SK-N-SH (cell line): ENCODE measurements around the gene SF3B5. TPM values are rescaled to one million over a fixed set of nuclear protein-coding genes. Genes with fewer than 3 reads are reported as not detected.

Experiments
- CTCF ChIA-PET: fragments of 300-600, 350-600 bp; formaldehyde crosslinking; extraction: SDS; loops from one replicate; lab custom pipeline; 2021; lab: Yijun Ruan, JAX
- POLR2A ChIA-PET: fragments of 350-600 bp; sonication (Branson Sonifier 250); formaldehyde crosslinking; extraction: SDS; loops from one replicate; lab custom pipeline; 2020; ENCODE audit warnings: antibody characterized with exemption, inconsistent platforms; lab: Yijun Ruan, JAX
- DNase-seq: peaks from one replicate; pipeline ENCODE4 v3.0.0; 2012
- H2AFZ ChIP-seq: fragments of 200-600 bp; sonication (generic); 2 replicates; pipeline ENCODE4 v1.8.1; 2016; ENCODE audit warnings: antibody characterized with exemption, mild to moderate bottlenecking, low read depth
- H3F3A ChIP-seq: fragments of 200-600 bp; sonication (generic); replicated peaks from 2 replicates; pipeline ENCODE3; 2016; ENCODE audit warnings: antibody characterized with exemption, mild to moderate bottlenecking; ENCODE audit not compliant: insufficient read depth
- H3K27ac ChIP-seq, 2 experiments: fragments of 200-500 bp in 1 of 2; fragments of 200-600 bp in 1 of 2; sonication (Bioruptor generic) in 1 of 2; sonication (generic), shearing (Covaris generic) in 1 of 2; 2 replicates each; pipeline versions ENCODE4 v1.5.1 to v1.6.1; 2014 to 2016; ENCODE audit warnings: low read depth in 2 of 2, inconsistent platforms in 1 of 2, low read length in 1 of 2, mild to moderate bottlenecking in 1 of 2, mixed read lengths in 1 of 2
- H3K27me3 ChIP-seq: fragments of 200-600 bp; sonication (generic), shearing (Covaris generic); 2 replicates; pipeline ENCODE4 v1.6.1; 2016; ENCODE audit warnings: mixed run types; ENCODE audit not compliant: insufficient read depth
- H3K36me3 ChIP-seq, 2 experiments: fragments of 200-500 bp in 1 of 2; fragments of 200-600 bp in 1 of 2; sonication (Bioruptor generic) in 1 of 2; sonication (generic) in 1 of 2; replicated peaks in 1 of 2; 2 replicates each; pipeline versions ENCODE3 to v1.5.1; 2014 to 2016; ENCODE audit warnings: low read length in 1 of 2, mild to moderate bottlenecking in 1 of 2; ENCODE audit not compliant: insufficient read depth in 2 of 2, control insufficient read depth in 1 of 2
- H3K4me1 ChIP-seq, 2 experiments: fragments of 200-500 bp in 1 of 2; fragments of 200-600 bp in 1 of 2; sonication (Bioruptor generic) in 1 of 2; sonication (generic), shearing (Covaris generic) in 1 of 2; 2 replicates each; pipeline versions ENCODE4 v1.5.1 to v1.6.1; 2014 to 2016; ENCODE audit warnings: low read depth in 1 of 2, low read length in 1 of 2, mixed run types in 1 of 2; ENCODE audit not compliant: insufficient read depth in 2 of 2, control insufficient read depth in 1 of 2
- H3K4me2 ChIP-seq: fragments of 200-600 bp; sonication (generic), shearing (Covaris generic); 2 replicates; pipeline ENCODE4 v1.6.1; 2017; ENCODE audit warnings: mixed run types
- H3K4me3 ChIP-seq, 2 experiments: fragments of 200-500 bp in 1 of 2; fragments of 200-600 bp in 1 of 2; sonication (Bioruptor generic) in 1 of 2; sonication (generic), shearing (Covaris generic) in 1 of 2; 2 replicates each; pipeline versions ENCODE4 v1.5.1 to v1.8.1; 2014 to 2016; ENCODE audit warnings: low read depth in 2 of 2, inconsistent platforms in 1 of 2, low read length in 1 of 2, mild to moderate bottlenecking in 1 of 2, mixed read lengths in 1 of 2, moderate library complexity in 1 of 2
- H3K79me2 ChIP-seq: fragments of 200-600 bp; sonication (generic); 2 replicates; pipeline ENCODE4 v1.8.1; 2017; ENCODE audit warnings: mild to moderate bottlenecking; ENCODE audit not compliant: insufficient read depth
- H3K9ac ChIP-seq: fragments of 200-600 bp; sonication (generic); 2 replicates; pipeline ENCODE4 v1.6.1; 2017; ENCODE audit warnings: mixed run types
- H3K9me2 ChIP-seq: fragments of 200-600 bp; sonication (generic); 2 replicates; pipeline ENCODE4 v1.6.1; 2017; ENCODE audit warnings: mixed run types
- H3K9me3 ChIP-seq: fragments of 200-600 bp; sonication (generic); 2 replicates; pipeline ENCODE4 v1.6.1; 2017; ENCODE audit warnings: mixed run types, mild to moderate bottlenecking, moderate library complexity
- H4K20me1 ChIP-seq: fragments of 200-600 bp; sonication (generic); 2 replicates; pipeline ENCODE4 v1.6.1; 2017; ENCODE audit warnings: mild to moderate bottlenecking, mixed run types; ENCODE audit not compliant: insufficient read depth
- CTCF ChIP-seq: fragments of 200-600 bp; sonication (generic); IDR thresholded peaks from 2 replicates; pipeline ENCODE4 v1.6.1; 2017; ENCODE audit warnings: antibody characterized with exemption, mild to moderate bottlenecking, moderate library complexity
- EP300 ChIP-seq, 2 experiments: IDR thresholded peaks; 2 replicates each; pipeline versions ENCODE4 v1.4.0 to v1.6.1; 2012; ENCODE audit warnings: borderline replicate concordance in 1 of 2, low read depth in 1 of 2, low read length in 1 of 2
- EZH2phosphoT487 ChIP-seq: fragments of 200-600 bp; sonication (generic); IDR thresholded peaks from 2 replicates; pipeline ENCODE4 v1.6.1; 2017; ENCODE audit warnings: low read depth, mixed run types, mild to moderate bottlenecking, antibody characterized with exemption, moderate library complexity, borderline replicate concordance
- GABPA ChIP-seq: IDR thresholded peaks from 2 replicates; pipeline ENCODE4 v1.4.0; 2012; ENCODE audit warnings: low read depth, mild to moderate bottlenecking
- JUND ChIP-seq: IDR thresholded peaks from 2 replicates; pipeline ENCODE4 v1.4.0; 2012
- MAX ChIP-seq: IDR thresholded peaks from 2 replicates; pipeline ENCODE4 v1.4.0; 2012; ENCODE audit warnings: low read depth
- POLR2AphosphoS5 ChIP-seq: IDR thresholded peaks from 2 replicates; pipeline ENCODE4 v1.6.1; 2012; ENCODE audit warnings: low read depth, low read length
- RAD21 ChIP-seq: IDR thresholded peaks from 2 replicates; pipeline ENCODE4 v1.6.1; 2012; ENCODE audit warnings: mild to moderate bottlenecking, low read length
- RFX5 ChIP-seq: IDR thresholded peaks from 2 replicates; pipeline ENCODE4 v1.6.1; 2012; ENCODE audit warnings: mild to moderate bottlenecking, improper control_type of control experiment, low read length
- SIN3A ChIP-seq: IDR thresholded peaks from 2 replicates; pipeline ENCODE4 v1.6.1; 2012; ENCODE audit warnings: low read depth, mild to moderate bottlenecking, low read length, moderate library complexity, borderline replicate concordance
- SMC3 ChIP-seq: IDR thresholded peaks from 2 replicates; pipeline ENCODE4 v1.6.1; 2012; ENCODE audit warnings: low read depth, low read length, improper control_type of control experiment
- TCF12 ChIP-seq: IDR thresholded peaks from 2 replicates; pipeline ENCODE4 v1.4.0; 2012
- TEAD4 ChIP-seq: IDR thresholded peaks from 2 replicates; pipeline ENCODE4 v1.4.0; 2012; ENCODE audit warnings: mild to moderate bottlenecking, borderline replicate concordance; ENCODE audit not compliant: insufficient read depth
- USF1 ChIP-seq: IDR thresholded peaks from 2 replicates; pipeline ENCODE4 v1.4.0; 2012; ENCODE audit warnings: low read depth, borderline replicate concordance
- ZBTB33 ChIP-seq: IDR thresholded peaks from 2 replicates; pipeline ENCODE4 v1.4.0; 2012; ENCODE audit warnings: low read depth, borderline replicate concordance
- WGBS: methylation state at CpG from one replicate; pipeline ENCODE4 v1.1.6; 2017; ENCODE audit warnings: low lambda C conversion rate; 5-methylcytosine and 5-hydroxymethylcytosine counted together
- polyA plus RNA-seq, 3 experiments: library from polyadenylated mRNA; depleted of rRNA; stranded (reverse); fragments of >200 nt; gene quantifications; 2 replicates each; pipeline ENCODE4 v1.2.3, GENCODE V29; 2012

SF3B5 gene
- polyA plus RNA-seq, 1 of the 3 experiments (the other 2 are of a cell fraction), result 316 TPM

- no peak overlapping the region for H3K9ac ChIP-seq
- H3K27ac ChIP-seq, result no peak overlapping the region
- ChIA-PET POLR2A (no interaction called here), CTCF (interaction anchor here (0.7 to 2.5 kb wide), 3 partner anchors 112 to 1610 kb away, joined by 3 to 17 read pairs (median 4); no protein-coding TSS in a partner anchor)
- H3K4me3 ChIP-seq, result no peak overlapping the region
- 25% methylated on average over 1 of the region's 1 CpG for WGBS
- no peaks in the 10 kb centered on the region for H3K79me2 ChIP-seq
- H3K9me3 ChIP-seq, result no peaks in the 10 kb centered on the region
- no peaks in the 10 kb centered on the region for H3K36me3 ChIP-seq
- DNase-seq, result no peak
- no peaks in the 10 kb centered on the region for H3K4me1 ChIP-seq
- H2AFZ ChIP-seq, result no peak overlapping the region
- no peaks in the 10 kb centered on the region for H4K20me1 ChIP-seq
- no peaks in the 10 kb centered on the region for H3F3A ChIP-seq
- no peaks in the 10 kb centered on the region for H3K9me2 ChIP-seq
- TF ChIP-seq GABPA, result no peak
- no peak for TF ChIP-seq CTCF
- no peak for TF ChIP-seq JUND
- TF ChIP-seq ZBTB33, result no peak
- H3K27me3 ChIP-seq, result no peaks in the 10 kb centered on the region; the same call in 1 of the 2 replicates
- H3K4me2 ChIP-seq, result no peak overlapping the region
Measured at GRCh38 chr6:144106206-144106605, 10.8 kb upstream of the SF3B5 start.

- ChIA-PET POLR2A (no interaction called here), CTCF (interaction anchor here (0.6 to 2.5 kb wide), 10 partner anchors 9 to 1921 kb away, joined by 3 to 17 read pairs (median 3); partner anchors contain the start of gene SF3B5)
- Histone ChIP-seq H3K4me2 (no peak overlapping the region), H3K9ac (no peak overlapping the region), H2AFZ (no peak overlapping the region), H3K27ac (no peak overlapping the region), H3K9me3 (no peaks in the 10 kb centered on the region), H3K79me2 (no peaks in the 10 kb centered on the region), H3K9me2 (no peaks in the 10 kb centered on the region), H4K20me1 (no peaks in the 10 kb centered on the region), H3K4me1 (no peaks in the 10 kb centered on the region), H3F3A (no peaks in the 10 kb centered on the region), H3K36me3 (no peaks in the 10 kb centered on the region), H3K4me3 (peak overlapping the region in 1 of 2 experiments; percentile 40; a peak in 1 of 4 replicates), H3K27me3 (no peaks in the 10 kb centered on the region; the same call in 1 of the 2 replicates)
- peak; percentile 44 for DNase-seq
- WGBS, result 2% methylated on average over 2 of the region's 2 CpGs
- peak; percentile 60 for TF ChIP-seq SMC3
- no peak for TF ChIP-seq EP300 (IDR thresholded peaks at IDR 0.05; ENCODE audit: borderline replicate concordance in 1 of 2, low read depth in 1 of 2, low read length in 1 of 2)
- peak; percentile 87 for TF ChIP-seq RAD21
- no peak for TF ChIP-seq EZH2phosphoT487
- no peak for TF ChIP-seq USF1
- no peak for TF ChIP-seq GABPA
- no peak for TF ChIP-seq POLR2AphosphoS5
- TF ChIP-seq MAX, result no peak
- no peak for TF ChIP-seq TCF12
- TF ChIP-seq RFX5, result no peak
- peak; percentile 75 for TF ChIP-seq CTCF
- no peak for TF ChIP-seq SIN3A
- no peak for TF ChIP-seq TEAD4
Measured at GRCh38 chr6:144104898-144105487, 9.6 kb upstream of the SF3B5 start.
